Suprapubic skin (tissue), 4 donors: ENCODE results near the gene FAM83F. TPM values are rescaled to one million over a fixed set of nuclear protein-coding genes. Genes with fewer than 3 reads are reported as not detected.

Experiments used
- DNase-seq, 2 donors: peaks; one replicate each; pipeline ENCODE4 v3.0.0-alpha.2; 2019; ENCODE audit warnings: low spot score in 2 of 2
- H3K27ac ChIP-seq: fragments of 200-600 bp; sonication (generic); one replicate; pipeline ENCODE4 v1.5.1; 2019
- H3K27me3 ChIP-seq: fragments of 200-600 bp; sonication (generic); one replicate; pipeline ENCODE4 v1.5.1; 2019
- H3K36me3 ChIP-seq: fragments of 200-600 bp; sonication (generic); one replicate; pipeline ENCODE4 v1.5.1; 2019
- H3K4me1 ChIP-seq: fragments of 200-600 bp; sonication (generic); one replicate; pipeline ENCODE4 v1.5.1; 2019
- H3K4me3 ChIP-seq: fragments of 200-600 bp; sonication (generic); one replicate; pipeline ENCODE4 v1.5.1; 2019; ENCODE audit warnings: mild to moderate bottlenecking
- H3K9me3 ChIP-seq: fragments of 200-600 bp; sonication (generic); one replicate; pipeline ENCODE4 v1.5.1; 2019
- EP300 ChIP-seq: sonication (generic); formaldehyde crosslinking; IDR thresholded peaks from one replicate; pipeline ENCODE4 v1.6.1; 2017; ENCODE audit warnings: antibody characterized with exemption
- POLR2A ChIP-seq, 2 donors: fragments of 450-650 bp; IDR thresholded peaks; one replicate each; pipeline ENCODE4 v1.6.1; 2017; ENCODE audit warnings: antibody characterized with exemption in 2 of 2, mild to moderate bottlenecking in 2 of 2, moderate library complexity in 2 of 2
- POLR2AphosphoS5 ChIP-seq, 3 donors: sonication (generic); formaldehyde crosslinking; IDR thresholded peaks; one replicate each; pipeline ENCODE4 v1.6.1; 2017; ENCODE audit warnings: antibody characterized with exemption in 3 of 3
- WGBS: methylation state at CpG from one replicate; pipeline ENCODE4 v1.1.5; 2018; 5-methylcytosine and 5-hydroxymethylcytosine counted together
- total RNA-seq, 4 donors: library from RNA; depleted of rRNA; stranded (reverse); fragments of >200 nt; gene quantifications; one replicate each; pipeline ENCODE4 v1.1.0, GENCODE V29; 2016
- TF ChIP-seq, protein P1 (sequence below), 2 donors: fragments of 200-600 bp in 1 of 2; fragments of 450-650 bp in 1 of 2; sonication (generic) in 1 of 2; IDR thresholded peaks; one replicate each; pipeline ENCODE4 v1.5.1; 2016 to 2019; ENCODE audit warnings: antibody characterized with exemption in 2 of 2, mild to moderate bottlenecking in 1 of 2, moderate library complexity in 1 of 2

FAM83F gene
- total RNA-seq, 4 donors from 2014 or later = 54.5 to 78.1 (median 69.3) TPM

GRCh38 chr22:39972641-39973040 is 22.1 kb upstream of the FAM83F start:
- H3K4me1 ChIP-seq = peaks cover 14% of the 10 kb centered on the region
- no peaks in the 10 kb centered on the region for H3K9me3 ChIP-seq
- peaks cover 18% of the 10 kb centered on the region for H3K27me3 ChIP-seq
- H3K4me3 ChIP-seq = no peak overlapping the region
- 66% methylated on average over 5 of the region's 5 CpGs for WGBS
- TF ChIP-seq POLR2A (IDR thresholded peaks at IDR 0.05) = no peak
- no peak for TF ChIP-seq POLR2AphosphoS5 (IDR thresholded peaks at IDR 0.05)
- TF ChIP-seq EP300 = no peak
- TF ChIP-seq, protein P1, sequence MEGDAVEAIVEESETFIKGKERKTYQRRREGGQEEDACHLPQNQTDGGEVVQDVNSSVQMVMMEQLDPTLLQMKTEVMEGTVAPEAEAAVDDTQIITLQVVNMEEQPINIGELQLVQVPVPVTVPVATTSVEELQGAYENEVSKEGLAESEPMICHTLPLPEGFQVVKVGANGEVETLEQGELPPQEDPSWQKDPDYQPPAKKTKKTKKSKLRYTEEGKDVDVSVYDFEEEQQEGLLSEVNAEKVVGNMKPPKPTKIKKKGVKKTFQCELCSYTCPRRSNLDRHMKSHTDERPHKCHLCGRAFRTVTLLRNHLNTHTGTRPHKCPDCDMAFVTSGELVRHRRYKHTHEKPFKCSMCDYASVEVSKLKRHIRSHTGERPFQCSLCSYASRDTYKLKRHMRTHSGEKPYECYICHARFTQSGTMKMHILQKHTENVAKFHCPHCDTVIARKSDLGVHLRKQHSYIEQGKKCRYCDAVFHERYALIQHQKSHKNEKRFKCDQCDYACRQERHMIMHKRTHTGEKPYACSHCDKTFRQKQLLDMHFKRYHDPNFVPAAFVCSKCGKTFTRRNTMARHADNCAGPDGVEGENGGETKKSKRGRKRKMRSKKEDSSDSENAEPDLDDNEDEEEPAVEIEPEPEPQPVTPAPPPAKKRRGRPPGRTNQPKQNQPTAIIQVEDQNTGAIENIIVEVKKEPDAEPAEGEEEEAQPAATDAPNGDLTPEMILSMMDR (IDR thresholded peaks at IDR 0.05) = no peak
- no peak for DNase-seq
- no peaks in the 10 kb centered on the region for H3K36me3 ChIP-seq
- no peak overlapping the region for H3K27ac ChIP-seq

- DNase-seq = no peak
- peaks cover 21% of the 10 kb centered on the region for H3K27me3 ChIP-seq
- no peaks in the 10 kb centered on the region for H3K9me3 ChIP-seq
- WGBS = 42% methylated on average over 2 of the region's 5 CpGs
- no peak for TF ChIP-seq POLR2AphosphoS5 (IDR thresholded peaks at IDR 0.05)
- no peak for TF ChIP-seq EP300
- no peak for TF ChIP-seq POLR2A (IDR thresholded peaks at IDR 0.05)
- TF ChIP-seq, protein P1 (IDR thresholded peaks at IDR 0.05) = no peak
- H3K36me3 ChIP-seq = no peaks in the 10 kb centered on the region
- no peak overlapping the region for H3K4me3 ChIP-seq
- no peak overlapping the region for H3K27ac ChIP-seq
- peaks cover 6% of the 10 kb centered on the region for H3K4me1 ChIP-seq
These were observed 21.1 kb upstream of the FAM83F start for GRCh38 chr22:39973656-39974055.

DNA sequence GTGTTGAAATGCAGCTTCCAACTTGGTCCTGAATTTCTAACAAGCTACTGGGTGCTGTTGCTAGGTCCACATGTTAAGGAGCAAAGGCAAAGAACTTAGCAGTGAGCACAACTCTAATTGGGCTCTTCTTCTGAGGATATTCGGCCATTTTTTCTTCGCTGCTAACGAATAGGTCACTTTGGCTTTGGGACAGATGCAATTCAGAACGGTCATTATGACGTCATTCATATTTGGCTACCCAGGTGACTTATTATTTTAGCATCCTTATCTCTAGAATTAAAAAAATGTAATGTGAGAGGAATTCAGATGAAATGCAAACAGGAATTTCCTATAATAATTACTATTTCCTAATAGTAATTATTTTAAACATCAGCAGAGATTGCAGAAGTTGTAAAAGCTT is 20.7 kb upstream of the FAM83F start:
- no peak overlapping the region for H3K27ac ChIP-seq
- peaks cover 21% of the 10 kb centered on the region for H3K27me3 ChIP-seq
- no peak for DNase-seq
- H3K36me3 ChIP-seq = no peaks in the 10 kb centered on the region
- TF ChIP-seq EP300 (no peak), POLR2A (IDR thresholded peaks at IDR 0.05) (no peak), POLR2AphosphoS5 (IDR thresholded peaks at IDR 0.05) (no peak)
- TF ChIP-seq, protein P1 (IDR thresholded peaks at IDR 0.05) = no peak
- WGBS = 75% methylated on average over 5 of the region's 5 CpGs
- H3K4me3 ChIP-seq = no peak overlapping the region
- no peaks in the 10 kb centered on the region for H3K9me3 ChIP-seq
- peaks cover 3% of the 10 kb centered on the region for H3K4me1 ChIP-seq

DNA sequence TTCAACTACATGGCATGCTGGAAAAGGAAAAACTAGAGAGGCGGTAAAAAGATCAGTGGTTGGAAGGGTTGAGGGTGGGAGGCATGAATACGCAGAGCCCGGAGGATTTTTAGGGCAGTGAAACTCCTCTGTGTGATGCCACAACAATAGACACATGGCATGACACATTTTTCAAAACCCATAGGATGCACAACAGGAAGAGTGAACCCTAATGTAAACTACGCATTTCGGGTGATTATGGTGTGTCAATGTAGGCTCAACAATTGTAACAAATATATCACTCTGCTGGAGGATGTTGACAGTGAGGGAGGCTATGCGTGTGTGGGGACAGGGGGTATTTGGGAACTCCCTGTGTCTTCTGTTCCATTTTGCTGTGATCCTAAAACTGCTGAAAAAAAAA is 15.7 kb upstream of the FAM83F start:
- no peaks in the 10 kb centered on the region for H3K36me3 ChIP-seq
- WGBS = 86% methylated on average over 6 of the region's 6 CpGs
- no peak for DNase-seq
- H3K4me3 ChIP-seq = no peak overlapping the region
- TF ChIP-seq EP300 = no peak
- TF ChIP-seq, protein P1 (IDR thresholded peaks at IDR 0.05) = no peak
- no peak for TF ChIP-seq POLR2A (IDR thresholded peaks at IDR 0.05)
- no peak for TF ChIP-seq POLR2AphosphoS5 (IDR thresholded peaks at IDR 0.05)
- peaks cover under 1% of the 10 kb centered on the region for H3K4me1 ChIP-seq
- peaks cover 17% of the 10 kb centered on the region for H3K27me3 ChIP-seq
- H3K9me3 ChIP-seq = no peaks in the 10 kb centered on the region
- H3K27ac ChIP-seq = no peak overlapping the region

GRCh38 chr22:39979458-39979857 is 15.3 kb upstream of the FAM83F start:
- H3K9me3 ChIP-seq = no peaks in the 10 kb centered on the region
- TF ChIP-seq EP300 = no peak
- no peak for TF ChIP-seq POLR2A (IDR thresholded peaks at IDR 0.05)
- TF ChIP-seq, protein P1 (IDR thresholded peaks at IDR 0.05) = no peak
- TF ChIP-seq POLR2AphosphoS5 (IDR thresholded peaks at IDR 0.05) = no peak
- peaks cover 5% of the 10 kb centered on the region for H3K4me1 ChIP-seq
- H3K36me3 ChIP-seq = no peaks in the 10 kb centered on the region
- DNase-seq = no peak
- no peak overlapping the region for H3K27ac ChIP-seq
- H3K27me3 ChIP-seq = peaks cover 17% of the 10 kb centered on the region
- H3K4me3 ChIP-seq = no peak overlapping the region
- WGBS = 80% methylated on average over 5 of the region's 5 CpGs
